ENCODE results near the gene SHC2.

- TF ChIP-seq CTCF (IDR thresholded peaks at IDR 0.05) (no peak), POLR2AphosphoS5 (IDR thresholded peaks at IDR 0.05) (no peak), POLR2A (IDR thresholded peaks at IDR 0.05) (no peak)
Measured at GRCh38 chr19:463483-464207, 2.8 kb upstream of the SHC2 start.
